HG03439 (cell line): Measurements from ENCODE around the gene WNT4.

Experiments
- ATAC-seq: cut with Tn5 transposase; IDR thresholded peaks from one replicate; pipeline ENCODE4 v1.9.1; 2021; ENCODE audit warnings: mild to moderate bottlenecking, moderate library complexity; ENCODE audit not compliant: unreplicated experiment

Gene WNT4

GRCh38 chr1:22132517-22133235 lies 10.2 kb downstream of the WNT4 start:
- no peak for ATAC-seq

- ATAC-seq: no peak
Observed at GRCh38 chr1:22131875-22132486, 10.9 kb downstream of the WNT4 start.

- no peak for ATAC-seq
Observed at GRCh38 chr1:22131062-22131461, 11.8 kb downstream of the WNT4 start.

- ATAC-seq: no peak
Observed at GRCh38 chr1:22129501-22130117, 13.3 kb downstream of the WNT4 start.

GRCh38 chr1:22128392-22128791 lies 14.5 kb downstream of the WNT4 start:
- no peak for ATAC-seq

GRCh38 chr1:22127731-22128130 lies 15.2 kb downstream of the WNT4 start:
- no peak for ATAC-seq

- ATAC-seq: no peak
Observed at GRCh38 chr1:22127248-22127647, 15.6 kb downstream of the WNT4 start.

GRCh38 chr1:22126531-22126930 lies 16.4 kb downstream of the WNT4 start:
- no peak for ATAC-seq

GRCh38 chr1:22124592-22125229 lies 18.2 kb downstream of the WNT4 start:
- ATAC-seq: no peak

GRCh38 chr1:22123901-22124404 lies 18.9 kb downstream of the WNT4 start:
- ATAC-seq: no peak

GRCh38 chr1:22123071-22123390 lies 19.9 kb downstream of the WNT4 start:
- ATAC-seq: no peak

GRCh38 chr1:22122273-22123070 lies 20.4 kb downstream of the WNT4 start:
- no peak for ATAC-seq

GRCh38 chr1:22121421-22121911 lies 21.4 kb downstream of the WNT4 start:
- no peak for ATAC-seq

- ATAC-seq: no peak
Observed at GRCh38 chr1:22120469-22120790, 22.5 kb downstream of the WNT4 start.

- ATAC-seq: no peak
Observed at GRCh38 chr1:22119626-22120468, 23.1 kb downstream of the WNT4 start.

GRCh38 chr1:22118291-22118992 lies 24.5 kb downstream of the WNT4 start:
- ATAC-seq: no peak

- no peak for ATAC-seq
Observed at GRCh38 chr1:22117851-22118250, 25.0 kb downstream of the WNT4 start.

GRCh38 chr1:22117238-22117637 lies 25.7 kb downstream of the WNT4 start:
- ATAC-seq: no peak

- no peak for ATAC-seq
Observed at GRCh38 chr1:22115286-22115685, 27.6 kb downstream of the WNT4 start.
